Astrocyte (in vitro differentiated cells and primary cell): ENCODE results near the gene DQX1. TPM values are rescaled to one million over a fixed set of nuclear protein-coding genes. Genes with fewer than 3 reads are reported as not detected.
A peak's percentile ranks its signal among the peaks of the same experiment; 100 is the strongest.

Source experiments
- DNase-seq: peaks from one replicate; pipeline ENCODE4 v3.0.0-alpha.2; 2010; ENCODE audit warnings: low read depth
- FAIRE-seq: peaks from 2 replicates; lab custom pipeline; 2011; peaks lifted over from hg19 to GRCh38; lab: Jason Lieb, UNC
- H2AFZ ChIP-seq: 2 replicates; pipeline ENCODE4 v1.6.0; 2012; ENCODE audit warnings: low read depth, low read length, inconsistent platforms
- H3K27ac ChIP-seq: 2 replicates; pipeline ENCODE4 v1.5.1; 2011; ENCODE audit warnings: low read depth, low read length, inconsistent platforms
- H3K27me3 ChIP-seq: 2 replicates; pipeline ENCODE4 v1.6.0; 2011; ENCODE audit warnings: low read length, inconsistent platforms; ENCODE audit not compliant: insufficient read depth
- H3K36me3 ChIP-seq: 2 replicates; pipeline ENCODE4 v1.5.1; 2011; ENCODE audit warnings: low read length, inconsistent platforms; ENCODE audit not compliant: insufficient read depth
- H3K4me1 ChIP-seq: 2 replicates; pipeline ENCODE4 v1.5.1; 2011; ENCODE audit warnings: low read length, inconsistent platforms; ENCODE audit not compliant: insufficient read depth
- H3K4me2 ChIP-seq: 2 replicates; pipeline ENCODE4 v1.6.0; 2012; ENCODE audit warnings: low read length, inconsistent platforms
- H3K4me3 ChIP-seq: 2 replicates; pipeline ENCODE4 v1.5.1; 2011; ENCODE audit warnings: low read depth, mild to moderate bottlenecking, low read length, inconsistent platforms; ENCODE audit not compliant: insufficient read depth
- H3K79me2 ChIP-seq: 2 replicates; pipeline ENCODE4 v1.6.0; 2012; ENCODE audit warnings: mild to moderate bottlenecking, low read length, inconsistent platforms; ENCODE audit not compliant: insufficient read depth
- H3K9ac ChIP-seq: 2 replicates; pipeline ENCODE4 v1.6.0; 2012; ENCODE audit warnings: mild to moderate bottlenecking, low read length, inconsistent platforms
- H3K9me3 ChIP-seq: 2 replicates; pipeline ENCODE4 v1.5.1; 2012; ENCODE audit warnings: low read depth, mild to moderate bottlenecking, low read length, inconsistent platforms; ENCODE audit not compliant: insufficient read depth
- H4K20me1 ChIP-seq: 2 replicates; pipeline ENCODE4 v1.6.0; 2012; ENCODE audit warnings: low read length, inconsistent platforms; ENCODE audit not compliant: insufficient read depth
- H3K27ac Mint-ChIP-seq: one replicate; pipeline ENCODE4 v1.8.0; 2021; ENCODE audit warnings: mild to moderate bottlenecking, mixed read lengths; ENCODE audit not compliant: unreplicated experiment
- H3K27me3 Mint-ChIP-seq: one replicate; pipeline ENCODE4 v1.8.0; 2021; ENCODE audit warnings: low read depth, mixed read lengths; ENCODE audit not compliant: unreplicated experiment
- H3K36me3 Mint-ChIP-seq: one replicate; pipeline ENCODE4 v1.8.0; 2021; ENCODE audit warnings: low read depth, mixed read lengths; ENCODE audit not compliant: unreplicated experiment
- H3K4me1 Mint-ChIP-seq: one replicate; pipeline ENCODE4 v1.8.0; 2021; ENCODE audit warnings: low read depth, mixed read lengths; ENCODE audit not compliant: unreplicated experiment
- H3K4me3 Mint-ChIP-seq: one replicate; pipeline ENCODE4 v1.8.0; 2021; ENCODE audit warnings: mild to moderate bottlenecking, moderate library complexity, mixed read lengths; ENCODE audit not compliant: unreplicated experiment
- H3K9me3 Mint-ChIP-seq: one replicate; pipeline ENCODE4 v1.8.0; 2021; ENCODE audit warnings: mild to moderate bottlenecking, mixed read lengths; ENCODE audit not compliant: unreplicated experiment
- CTCF ChIP-seq: IDR thresholded peaks from 2 replicates; pipeline ENCODE4 v1.5.1; 2011; ENCODE audit warnings: low read depth, mild to moderate bottlenecking, inconsistent platforms, low read length, moderate library complexity; ENCODE audit not compliant: insufficient read depth
- EZH2 ChIP-seq: IDR thresholded peaks from 2 replicates; pipeline ENCODE4 v1.6.1; 2012; ENCODE audit warnings: mild to moderate bottlenecking, low read length, inconsistent platforms; ENCODE audit not compliant: insufficient read depth
- total RNA-seq: library from RNA; stranded (reverse); gene quantifications from 2 replicates; pipeline ENCODE4 v1.2.1, GENCODE V29; 2021

DQX1 gene
- total RNA-seq, 1 donor from 2014 or later: 0.73 TPM

DNA sequence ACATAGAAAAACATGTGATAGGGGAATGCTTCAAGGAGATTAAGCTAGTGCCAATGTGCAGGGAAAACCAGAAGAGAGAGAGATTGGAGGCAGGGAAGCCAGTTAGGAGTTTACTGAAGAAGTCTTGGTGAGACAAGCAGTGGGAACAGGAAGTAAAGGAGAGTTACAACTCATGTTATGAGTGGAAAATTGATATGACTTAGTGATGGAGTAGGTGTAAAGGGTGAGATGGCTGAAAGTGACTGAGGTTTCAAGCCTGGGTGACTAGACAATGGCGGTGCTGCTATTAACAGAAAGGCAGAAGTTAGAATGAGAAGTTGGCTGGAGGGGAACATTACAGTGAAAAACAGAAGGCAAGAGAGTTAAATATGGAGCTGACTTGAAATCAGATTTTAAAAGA is 45.0 kb upstream of the DQX1 start:
- no peaks in the 10 kb centered on the region for H3K79me2 ChIP-seq
- no peaks in the 10 kb centered on the region for H3K36me3 Mint-ChIP-seq
- no peaks in the 10 kb centered on the region for H3K27me3 ChIP-seq
- no peaks in the 10 kb centered on the region for H4K20me1 ChIP-seq
- H3K4me1 Mint-ChIP-seq: peaks cover 23% of the 10 kb centered on the region
- H3K9ac ChIP-seq: no peak overlapping the region
- H3K4me2 ChIP-seq: no peak overlapping the region
- H3K27me3 Mint-ChIP-seq: no peaks in the 10 kb centered on the region
- TF ChIP-seq CTCF (no peak), EZH2 (no peak)
- H3K9me3 Mint-ChIP-seq: no peaks in the 10 kb centered on the region
- no peak for DNase-seq
- H3K27ac Mint-ChIP-seq: no peak overlapping the region
- no peak overlapping the region for H3K4me3 ChIP-seq
- FAIRE-seq: no peak
- H3K27ac ChIP-seq: no peak overlapping the region
- peaks cover 36% of the 10 kb centered on the region for H3K4me1 ChIP-seq
- H3K9me3 ChIP-seq: no peaks in the 10 kb centered on the region
- no peak overlapping the region for H2AFZ ChIP-seq
- H3K36me3 ChIP-seq: no peaks in the 10 kb centered on the region
- no peak overlapping the region for H3K4me3 Mint-ChIP-seq

DNA sequence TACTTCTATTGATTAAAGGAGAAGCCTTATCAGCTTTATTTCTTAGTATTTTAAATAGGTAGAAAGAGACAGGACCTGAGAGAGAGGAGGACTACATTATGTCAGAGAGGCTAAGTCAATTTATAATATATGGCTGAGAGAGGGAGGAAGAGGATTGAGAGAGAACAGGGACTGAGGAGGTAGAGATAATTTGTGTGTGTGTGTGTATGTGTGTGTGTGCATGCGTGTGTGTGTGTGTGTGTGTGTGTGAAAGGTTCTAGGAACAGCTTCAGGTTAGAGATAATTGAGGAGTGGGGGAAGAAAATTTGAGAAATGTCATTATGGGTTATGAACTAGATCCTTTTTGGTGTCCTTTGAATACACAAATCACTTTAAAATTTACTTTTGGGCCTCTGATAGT is 43.7 kb upstream of the DQX1 start:
- FAIRE-seq (no peak), DNase-seq (no peak)
- peak overlapping the region; percentile 53 for H3K27ac Mint-ChIP-seq
- H3K9me3 Mint-ChIP-seq: no peaks in the 10 kb centered on the region
- Histone ChIP-seq H3K79me2 (no peaks in the 10 kb centered on the region), H4K20me1 (no peaks in the 10 kb centered on the region), H3K9ac (no peak overlapping the region), H2AFZ (no peak overlapping the region), H3K4me2 (no peak overlapping the region), H3K27me3 (no peaks in the 10 kb centered on the region), H3K9me3 (no peaks in the 10 kb centered on the region), H3K36me3 (no peaks in the 10 kb centered on the region), H3K4me3 (no peak overlapping the region), H3K27ac (no peak overlapping the region), H3K4me1 (peaks cover 37% of the 10 kb centered on the region)
- no peaks in the 10 kb centered on the region for H3K36me3 Mint-ChIP-seq
- TF ChIP-seq CTCF (no peak), EZH2 (no peak)
- peaks cover 23% of the 10 kb centered on the region for H3K4me1 Mint-ChIP-seq
- no peak overlapping the region for H3K4me3 Mint-ChIP-seq
- no peaks in the 10 kb centered on the region for H3K27me3 Mint-ChIP-seq

- FAIRE-seq (peak; percentile 62), DNase-seq (peak; percentile 87)
- H3K4me1 Mint-ChIP-seq: peaks cover 17% of the 10 kb centered on the region
- peaks cover 2% of the 10 kb centered on the region for H3K27me3 Mint-ChIP-seq
- no peak overlapping the region for H3K4me3 ChIP-seq
- H3K79me2 ChIP-seq: no peaks in the 10 kb centered on the region
- H3K27me3 ChIP-seq: no peaks in the 10 kb centered on the region
- peaks cover 45% of the 10 kb centered on the region for H3K4me1 ChIP-seq
- H2AFZ ChIP-seq: no peak overlapping the region
- H3K27ac ChIP-seq: peak overlapping the region; percentile 93
- no peak for TF ChIP-seq CTCF
- no peak for TF ChIP-seq EZH2
- no peaks in the 10 kb centered on the region for H3K9me3 Mint-ChIP-seq
- H3K9ac ChIP-seq: peak overlapping the region; percentile 66
- no peaks in the 10 kb centered on the region for H3K36me3 Mint-ChIP-seq
- peak overlapping the region; percentile 23 for H3K27ac Mint-ChIP-seq
- H3K4me3 Mint-ChIP-seq: no peak overlapping the region
- no peaks in the 10 kb centered on the region for H4K20me1 ChIP-seq
- no peaks in the 10 kb centered on the region for H3K9me3 ChIP-seq
- H3K4me2 ChIP-seq: peak overlapping the region; percentile 52
- H3K36me3 ChIP-seq: no peaks in the 10 kb centered on the region
These were observed 41.9 kb upstream of the DQX1 start for GRCh38 chr2:74567881-74568280.
